H9 (cell line): ENCODE data around the gene PLEKHA7. TPM values are rescaled to one million over a fixed set of nuclear protein-coding genes. Genes with fewer than 3 reads are reported as not detected.

Experiments used
- DNase-seq: peaks from one replicate; pipeline ENCODE4 v3.0.0-alpha.2; 2017
- H2AFZ ChIP-seq: one replicate; pipeline ENCODE4 v1.6.1; 2013; ENCODE audit warnings: mild to moderate bottlenecking, low read length, control low read depth, moderate library complexity
- H2AK5ac ChIP-seq: 2 replicates; pipeline ENCODE4 v1.6.1; 2013; ENCODE audit warnings: low read length, control low read depth, mixed read lengths; ENCODE audit not compliant: insufficient read length
- H2BK120ac ChIP-seq: one replicate; pipeline ENCODE4 v1.6.1; 2013; ENCODE audit warnings: low read depth, mild to moderate bottlenecking, low read length, control low read depth, inconsistent platforms; ENCODE audit not compliant: poor library complexity, severe bottlenecking
- H2BK12ac ChIP-seq: 2 replicates; pipeline ENCODE4 v1.6.1; 2013; ENCODE audit warnings: low read length, control low read depth, mixed read lengths, low read depth; ENCODE audit not compliant: insufficient read length
- H2BK15ac ChIP-seq: 2 replicates; pipeline ENCODE4 v1.6.1; 2013; ENCODE audit warnings: low read depth, low read length, control low read depth
- H2BK20ac ChIP-seq: one replicate; pipeline ENCODE4 v1.6.1; 2013; ENCODE audit warnings: low read depth, mild to moderate bottlenecking, low read length, control low read depth, inconsistent platforms; ENCODE audit not compliant: poor library complexity, severe bottlenecking
- H2BK5ac ChIP-seq: 2 replicates; pipeline ENCODE4 v1.6.1; 2013; ENCODE audit warnings: low read length, control low read depth, mixed read lengths; ENCODE audit not compliant: insufficient read length
- H3K14ac ChIP-seq: 2 replicates; pipeline ENCODE4 v1.6.1; 2013; ENCODE audit warnings: low read length, control low read depth; ENCODE audit not compliant: insufficient read depth
- H3K18ac ChIP-seq: 2 replicates; pipeline ENCODE4 v1.6.1; 2013; ENCODE audit warnings: low read depth, mild to moderate bottlenecking, mixed read lengths, low read length, control low read depth; ENCODE audit not compliant: insufficient read length
- H3K23ac ChIP-seq: 2 replicates; pipeline ENCODE4 v1.6.1; 2013; ENCODE audit warnings: low read length, control low read depth, mixed read lengths, low read depth; ENCODE audit not compliant: insufficient read length
- H3K23me2 ChIP-seq: 2 replicates; pipeline ENCODE4 v1.6.1; 2013; ENCODE audit warnings: low read depth, mild to moderate bottlenecking, mixed read lengths, low read length, control low read depth; ENCODE audit not compliant: insufficient read length, poor library complexity, severe bottlenecking
- H3K27ac ChIP-seq: 2 replicates; pipeline ENCODE4 v1.5.1; 2013; ENCODE audit warnings: low read length, control low read depth, mixed read lengths, low read depth; ENCODE audit not compliant: insufficient read length
- H3K27me3 ChIP-seq: 2 replicates; pipeline ENCODE4 v1.6.1; 2013; ENCODE audit warnings: low read length, control low read depth, inconsistent platforms; ENCODE audit not compliant: insufficient read depth
- H3K4ac ChIP-seq: 2 replicates; pipeline ENCODE4 v1.6.1; 2013; ENCODE audit warnings: low read depth, mild to moderate bottlenecking, control low read depth, inconsistent platforms, low read length, moderate library complexity
- H3K4me1 ChIP-seq: 2 replicates; pipeline ENCODE4 v1.6.1; 2013; ENCODE audit warnings: low read length, control low read depth, inconsistent platforms; ENCODE audit not compliant: insufficient read depth
- H3K4me2 ChIP-seq: 2 replicates; pipeline ENCODE4 v1.6.1; 2013; ENCODE audit warnings: low read length, control low read depth, mixed read lengths; ENCODE audit not compliant: insufficient read length, insufficient read depth
- H3K56ac ChIP-seq: 2 replicates; pipeline ENCODE4 v1.6.1; 2013; ENCODE audit warnings: low read depth, mild to moderate bottlenecking, mixed read lengths, low read length, control low read depth; ENCODE audit not compliant: insufficient read length
- H3K79me1 ChIP-seq: 2 replicates; pipeline ENCODE4 v1.6.1; 2013; ENCODE audit warnings: low read depth, mild to moderate bottlenecking, moderate library complexity, low read length, control low read depth, inconsistent platforms; ENCODE audit not compliant: insufficient read depth, poor library complexity, severe bottlenecking
- H3K79me2 ChIP-seq: 2 replicates; pipeline ENCODE4 v1.6.1; 2013; ENCODE audit warnings: low read length, control low read depth, inconsistent platforms; ENCODE audit not compliant: insufficient read depth
- H3K9ac ChIP-seq: 2 replicates; pipeline ENCODE4 v1.6.1; 2013; ENCODE audit warnings: low read length, control low read depth, mixed read lengths; ENCODE audit not compliant: insufficient read length; ENCODE audit errors: extremely low read depth
- H3K9me3 ChIP-seq: one replicate; pipeline ENCODE4 v1.6.1; 2013; ENCODE audit warnings: low read depth, low read length, inconsistent platforms; ENCODE audit not compliant: control insufficient read depth
- H3T11ph ChIP-seq: one replicate; pipeline ENCODE4 v1.6.1; 2013; ENCODE audit warnings: mild to moderate bottlenecking, low read length, control low read depth, inconsistent platforms
- H4K20me1 ChIP-seq: one replicate; pipeline ENCODE4 v1.6.1; 2013; ENCODE audit not compliant: control insufficient read depth, insufficient read length, insufficient read depth
- H4K5ac ChIP-seq: 2 replicates; pipeline ENCODE4 v1.6.1; 2013; ENCODE audit warnings: low read depth, mild to moderate bottlenecking, mixed read lengths, low read length, control low read depth; ENCODE audit not compliant: insufficient read length
- H4K8ac ChIP-seq: replicated peaks from 2 replicates; pipeline ENCODE4 v1.6.1; 2013; ENCODE audit warnings: low read length, control low read depth, mixed read lengths, low read depth; ENCODE audit not compliant: insufficient read length
- H4K91ac ChIP-seq: 2 replicates; pipeline ENCODE4 v1.6.1; 2013; ENCODE audit warnings: low read depth, mild to moderate bottlenecking, moderate library complexity, mixed read lengths, low read length, control low read depth; ENCODE audit not compliant: insufficient read length
- H3K27ac Mint-ChIP-seq, 3 experiments: 2 replicates in 2 of 3; 3 replicates in 1 of 3; pipeline ENCODE4 v1.8.0; 2020 to 2021; ENCODE audit warnings: mixed read lengths in 3 of 3, mild to moderate bottlenecking in 1 of 3, moderate library complexity in 1 of 3
- H3K27me3 Mint-ChIP-seq: 2 replicates; pipeline ENCODE4 v1.8.0; 2021; ENCODE audit warnings: low read depth, mild to moderate bottlenecking, moderate library complexity, mixed read lengths
- H3K36me3 Mint-ChIP-seq, 3 experiments: 2 replicates in 2 of 3; 3 replicates in 1 of 3; pipeline ENCODE4 v1.8.0; 2020 to 2021; ENCODE audit warnings: low read depth in 3 of 3, mixed read lengths in 3 of 3; ENCODE audit not compliant: insufficient read depth in 1 of 3
- H3K4me1 Mint-ChIP-seq, 2 experiments: 2 replicates each; pipeline ENCODE4 v1.8.0; 2020; ENCODE audit warnings: mixed read lengths in 2 of 2
- H3K4me3 Mint-ChIP-seq, 2 experiments: 2 replicates in 1 of 2; 3 replicates in 1 of 2; pipeline ENCODE4 v1.8.0; 2020 to 2021; ENCODE audit warnings: mild to moderate bottlenecking in 2 of 2, mixed read lengths in 2 of 2, moderate library complexity in 1 of 2
- H3K9me3 Mint-ChIP-seq, 2 experiments: 2 replicates in 1 of 2; 3 replicates in 1 of 2; pipeline ENCODE4 v1.8.0; 2020; ENCODE audit warnings: mild to moderate bottlenecking in 2 of 2, mixed read lengths in 2 of 2, moderate library complexity in 1 of 2
- CTCF ChIP-seq: fragments of 200-600 bp; sonication (generic); conservative IDR thresholded peaks from 3 replicates; pipeline ENCODE4 v1.8.0; 2021; ENCODE audit warnings: antibody characterized with exemption, mild to moderate bottlenecking
- WGBS: extraction: QIAGEN DNeasy Blood & Tissue Kit; methylation state at CpG from one replicate; pipeline ENCODE4 v1.1.7; 2013; ENCODE audit warnings: missing lambda C conversion rate, low lambda C conversion rate, mixed read lengths; ENCODE audit not compliant: insufficient read length; ENCODE audit errors: extremely low coverage; 5-methylcytosine and 5-hydroxymethylcytosine counted together
- total RNA-seq: library from RNA; stranded (reverse); gene quantifications from 2 replicates; pipeline ENCODE4 v1.2.1, GENCODE V29; 2021

Gene PLEKHA7
- total RNA-seq, 1 experiment from 2014 or later: 21.0 TPM

GRCh38 chr11:16890442-16890841 is 123.8 kb downstream of the PLEKHA7 start:
- H3K4me1 Mint-ChIP-seq: peaks cover 23 to 25% of the 10 kb centered on the region in 2 experiments
- WGBS: no CpG with 5 or more reads among the region's 1 CpG

More at GRCh38 chr11:16890442-16890841, 123.8 kb downstream of the PLEKHA7 start:
- DNase-seq: no peak
- Histone ChIP-seq H2BK120ac (no peak overlapping the region), H2BK5ac (no peak overlapping the region), H3K27ac (no peak overlapping the region), H4K91ac (no peak overlapping the region), H3K79me2 (no peaks in the 10 kb centered on the region), H3K27me3 (no peaks in the 10 kb centered on the region), H3K4ac (no peak overlapping the region), H3K23ac (no peak overlapping the region), H3K23me2 (no peaks in the 10 kb centered on the region), H3K4me1 (peaks cover 3% of the 10 kb centered on the region; the same call in 1 of the 2 replicates), H3K56ac (no peak overlapping the region), H2BK15ac (no peak overlapping the region), H4K8ac (no peak overlapping the region), H3K18ac (no peak overlapping the region), H3K9ac (no peak overlapping the region), H2BK20ac (no peak overlapping the region), H3K79me1 (no peaks in the 10 kb centered on the region), H3K4me2 (no peak overlapping the region), H4K5ac (no peak overlapping the region), H2BK12ac (no peak overlapping the region), H3T11ph (no peak overlapping the region), H3K9me3 (no peaks in the 10 kb centered on the region), H2AFZ (no peak overlapping the region), H4K20me1 (no peaks in the 10 kb centered on the region), H2AK5ac (no peak overlapping the region), H3K14ac (no peak overlapping the region)
- no peak overlapping the region for H3K27ac Mint-ChIP-seq
- H3K36me3 Mint-ChIP-seq: peaks cover 2 to 23% (median 5%) of the 10 kb centered on the region in 3 experiments
- H3K4me3 Mint-ChIP-seq: no peak overlapping the region
- peaks cover 10 to 15% of the 10 kb centered on the region in 2 experiments; a peak in 4 of 5 replicates for H3K9me3 Mint-ChIP-seq
- peaks cover 6% of the 10 kb centered on the region for H3K27me3 Mint-ChIP-seq
- no peak for TF ChIP-seq CTCF
